Measurements from ENCODE around the gene FERMT3. TPM values are rescaled to one million over a fixed set of nuclear protein-coding genes. Genes with fewer than 3 reads are reported as not detected.

FERMT3 gene
- total and polyA plus RNA-seq, 7 donors, result 15.0 to 41.5 (median 20.4) TPM

DNA sequence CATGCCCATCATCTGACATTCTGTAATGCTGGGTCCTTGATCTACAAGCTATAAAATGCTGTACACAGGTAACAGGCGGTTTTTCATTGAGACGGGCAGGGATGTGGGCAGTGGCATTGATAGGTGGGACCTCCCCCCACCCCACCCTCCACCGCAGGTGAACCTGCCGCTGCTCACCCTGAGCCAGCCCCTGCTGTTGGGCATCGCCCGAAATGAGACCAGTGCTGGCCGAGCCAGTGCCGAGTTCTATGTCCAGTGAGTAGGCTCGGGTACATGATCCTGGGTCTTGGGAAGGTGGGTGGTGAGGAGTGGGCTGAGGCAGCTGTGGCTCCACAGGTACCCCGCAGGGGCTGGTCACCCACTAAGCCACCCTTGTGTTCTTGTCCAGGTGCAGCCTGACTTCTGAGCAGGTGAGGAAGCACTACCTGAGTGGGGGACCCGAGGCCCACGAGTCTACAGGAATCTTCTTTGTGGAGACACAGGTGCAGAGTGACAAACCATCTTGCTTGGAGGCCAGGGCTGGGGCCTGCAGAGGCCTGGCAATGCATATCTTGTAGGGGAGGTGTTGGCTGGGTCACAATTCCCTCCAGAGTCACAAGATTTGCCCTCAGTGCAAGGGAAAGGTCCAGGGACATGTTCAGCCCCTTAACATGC is 22.7 kb downstream of the FERMT3 start:
- Histone ChIP-seq H3K27ac (peak overlapping the region; percentile 95 to 98 (median 96)), H3K4me3 (peak overlapping the region in 2 of 4 donors; percentile 70 to 82), H3K36me3 (peaks cover 0 to 3% (median 0%) of the 10 kb centered on the region in 4 donors), H3K9me3 (no peaks in the 10 kb centered on the region), H3K4me1 (peaks cover 0 to 75% (median 60%) of the 10 kb centered on the region in 4 donors), H3K27me3 (no peaks in the 10 kb centered on the region)
- TF ChIP-seq EP300 (IDR thresholded peaks at IDR 0.05), result no peak
- no peak for TF ChIP-seq POLR2AphosphoS5 (IDR thresholded peaks at IDR 0.05)
- no peak for TF ChIP-seq POLR2A (IDR thresholded peaks at IDR 0.05)
- TF ChIP-seq, protein P1, sequence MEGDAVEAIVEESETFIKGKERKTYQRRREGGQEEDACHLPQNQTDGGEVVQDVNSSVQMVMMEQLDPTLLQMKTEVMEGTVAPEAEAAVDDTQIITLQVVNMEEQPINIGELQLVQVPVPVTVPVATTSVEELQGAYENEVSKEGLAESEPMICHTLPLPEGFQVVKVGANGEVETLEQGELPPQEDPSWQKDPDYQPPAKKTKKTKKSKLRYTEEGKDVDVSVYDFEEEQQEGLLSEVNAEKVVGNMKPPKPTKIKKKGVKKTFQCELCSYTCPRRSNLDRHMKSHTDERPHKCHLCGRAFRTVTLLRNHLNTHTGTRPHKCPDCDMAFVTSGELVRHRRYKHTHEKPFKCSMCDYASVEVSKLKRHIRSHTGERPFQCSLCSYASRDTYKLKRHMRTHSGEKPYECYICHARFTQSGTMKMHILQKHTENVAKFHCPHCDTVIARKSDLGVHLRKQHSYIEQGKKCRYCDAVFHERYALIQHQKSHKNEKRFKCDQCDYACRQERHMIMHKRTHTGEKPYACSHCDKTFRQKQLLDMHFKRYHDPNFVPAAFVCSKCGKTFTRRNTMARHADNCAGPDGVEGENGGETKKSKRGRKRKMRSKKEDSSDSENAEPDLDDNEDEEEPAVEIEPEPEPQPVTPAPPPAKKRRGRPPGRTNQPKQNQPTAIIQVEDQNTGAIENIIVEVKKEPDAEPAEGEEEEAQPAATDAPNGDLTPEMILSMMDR (IDR thresholded peaks at IDR 0.05), result no peak
- no peak for DNase-seq
- 87 to 89% methylated on average over 12 of the region's 12 CpGs for WGBS, 2 donors
- intact Hi-C loops (cut with DNase I), result loop anchor here (5.0 kb wide), 1 partner anchor 42 kb away; the partner anchor contains the start of gene STIP1

DNA sequence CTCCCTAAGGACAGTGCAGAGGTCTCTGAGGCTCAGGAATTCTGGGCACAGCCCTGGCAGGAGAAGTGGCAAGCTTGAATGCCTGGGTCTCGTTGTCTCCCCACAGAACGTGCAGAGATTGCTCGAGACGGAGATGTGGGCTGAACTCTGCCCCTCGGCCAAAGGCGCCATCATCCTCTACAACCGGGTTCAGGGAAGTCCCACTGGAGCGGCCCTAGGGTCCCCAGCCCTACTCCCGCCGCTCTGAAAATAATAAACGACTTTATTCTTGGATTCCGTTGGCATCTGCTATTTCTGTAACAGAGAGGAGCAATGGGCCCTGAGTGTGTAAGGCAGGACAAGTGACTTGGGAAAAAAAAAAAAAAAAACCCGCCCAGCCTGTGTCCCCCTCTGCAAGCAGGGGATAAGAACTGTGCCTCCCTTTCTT is 23.2 kb downstream of the FERMT3 start:
- WGBS, 2 donors, result 38 to 50% methylated on average over 13 of the region's 13 CpGs
- Histone ChIP-seq H3K27me3 (no peaks in the 10 kb centered on the region), H3K36me3 (no peaks in the 10 kb centered on the region), H3K27ac (peak overlapping the region; percentile 95 to 98 (median 96)), H3K4me1 (peaks cover 0 to 74% (median 59%) of the 10 kb centered on the region in 4 donors), H3K9me3 (no peaks in the 10 kb centered on the region), H3K4me3 (peak overlapping the region; percentile 57 to 82 (median 76))
- TF ChIP-seq, protein P1 (IDR thresholded peaks at IDR 0.05), result no peak
- TF ChIP-seq EP300 (IDR thresholded peaks at IDR 0.05) (no peak), POLR2AphosphoS5 (IDR thresholded peaks at IDR 0.05) (no peak), POLR2A (IDR thresholded peaks at IDR 0.05) (no peak)
- DNase-seq, result no peak
- intact Hi-C loops (cut with DNase I), result loop anchor here (5.0 kb wide), 1 partner anchor 42 kb away; the partner anchor contains the start of gene STIP1

DNA sequence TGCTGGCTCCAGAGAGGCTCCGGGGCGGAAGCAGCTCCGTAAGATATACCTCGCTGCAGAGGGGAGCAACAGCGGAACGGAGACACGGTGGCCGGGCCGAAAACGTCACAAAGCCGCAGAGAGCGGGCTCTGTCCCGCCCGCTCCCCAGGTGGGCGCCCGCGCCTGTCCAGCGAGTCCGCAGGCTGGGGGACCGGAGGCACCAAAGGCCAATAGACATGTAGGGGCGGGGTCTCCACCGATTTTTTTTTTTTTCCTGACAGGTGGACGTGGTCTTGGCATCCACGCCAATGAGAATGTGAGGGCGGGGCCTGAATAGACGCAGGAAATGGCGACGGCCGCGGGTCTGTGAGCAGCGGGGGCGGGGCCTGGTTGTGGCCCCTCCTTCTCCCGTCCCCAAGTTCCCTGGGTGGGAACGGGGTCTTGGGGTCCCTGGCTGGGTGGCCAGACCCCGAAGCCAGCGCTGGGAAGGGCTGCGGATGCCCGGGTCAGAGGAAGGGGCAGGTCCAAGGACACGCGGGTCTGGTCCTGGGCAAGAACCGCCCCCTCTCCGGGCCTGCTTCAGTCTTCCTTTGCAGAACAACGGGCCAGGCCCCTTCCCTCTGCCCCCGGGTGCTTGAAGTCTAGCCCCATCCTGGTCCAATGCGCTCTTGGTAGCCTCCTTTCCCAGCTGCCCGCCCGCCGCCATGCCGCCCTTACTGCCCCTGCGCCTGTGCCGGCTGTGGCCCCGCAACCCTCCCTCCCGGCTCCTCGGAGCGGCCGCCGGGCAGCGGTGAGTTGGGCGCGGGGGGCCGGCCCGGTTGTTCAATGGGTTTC is 23.9 kb downstream of the FERMT3 start, which contains the start of gene DNAJC4:
Gene DNAJC4 (plus strand): TSS at position 378 of the 814 bp plus-strand sequence. CDS start 307 bp downstream, at position 685.
- WGBS, 2 donors, result 0 to 1% methylated on average over 62 of the region's 62 CpGs
- peak; percentile 27 to 58 for TF ChIP-seq POLR2A (IDR thresholded peaks at IDR 0.05)
- no peak for TF ChIP-seq EP300 (IDR thresholded peaks at IDR 0.05)
- peak; percentile 63 to 76 (median 70) for TF ChIP-seq POLR2AphosphoS5 (IDR thresholded peaks at IDR 0.05)
- Histone ChIP-seq H3K27me3 (no peaks in the 10 kb centered on the region), H3K36me3 (no peaks in the 10 kb centered on the region), H3K9me3 (no peaks in the 10 kb centered on the region), H3K4me3 (peak within 1 kb of the TSS; percentile 57 to 82 (median 76)), H3K27ac (peak within 1 kb of the TSS; percentile 95 to 98 (median 96)), H3K4me1 (peaks cover 0 to 72% (median 58%) of the 10 kb centered on the region in 4 donors)
- peak; percentile 96 for DNase-seq
- intact Hi-C loops (cut with DNase I), result no loop called here

DNA sequence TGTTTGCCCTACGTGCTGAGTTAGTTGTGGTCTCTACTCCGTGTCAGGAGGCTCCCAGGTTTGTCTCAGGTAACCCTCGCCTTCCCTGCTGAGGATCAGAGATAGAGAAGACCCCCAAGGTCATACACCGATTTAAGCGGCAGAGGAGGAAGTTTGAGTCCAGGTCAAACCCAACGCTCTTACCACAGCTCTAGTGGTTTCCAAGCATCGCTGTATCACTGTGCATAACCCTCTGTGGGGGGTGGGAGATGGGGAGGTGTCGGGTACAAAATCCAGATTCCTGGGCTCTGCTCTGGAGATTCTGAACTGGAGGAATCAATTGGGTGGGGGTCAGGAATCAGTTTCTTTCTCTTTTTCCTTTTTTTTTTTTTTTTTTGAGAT is 24.5 kb downstream of the FERMT3 start:
- WGBS, 2 donors, result 4 to 5% methylated on average over 8 of the region's 8 CpGs
- intact Hi-C loops (cut with DNase I), result no loop called here

More for the DNA sequence above, 24.5 kb downstream of the FERMT3 start:
- Histone ChIP-seq H3K27ac (peak overlapping the region; percentile 95 to 98 (median 96)), H3K4me3 (peak overlapping the region; percentile 57 to 82 (median 76)), H3K27me3 (no peaks in the 10 kb centered on the region), H3K9me3 (no peaks in the 10 kb centered on the region), H3K4me1 (peaks cover 0 to 75% (median 61%) of the 10 kb centered on the region in 4 donors), H3K36me3 (no peaks in the 10 kb centered on the region)
- no peak for DNase-seq
- TF ChIP-seq POLR2A (IDR thresholded peaks at IDR 0.05) (no peak), EP300 (IDR thresholded peaks at IDR 0.05) (no peak), POLR2AphosphoS5 (IDR thresholded peaks at IDR 0.05) (no peak)
- TF ChIP-seq, protein P1 (IDR thresholded peaks at IDR 0.05), result no peak

All from sigmoid colon (tissue), 7 donors.